ENCODE measurements around the gene NCAPD3.

DNA sequence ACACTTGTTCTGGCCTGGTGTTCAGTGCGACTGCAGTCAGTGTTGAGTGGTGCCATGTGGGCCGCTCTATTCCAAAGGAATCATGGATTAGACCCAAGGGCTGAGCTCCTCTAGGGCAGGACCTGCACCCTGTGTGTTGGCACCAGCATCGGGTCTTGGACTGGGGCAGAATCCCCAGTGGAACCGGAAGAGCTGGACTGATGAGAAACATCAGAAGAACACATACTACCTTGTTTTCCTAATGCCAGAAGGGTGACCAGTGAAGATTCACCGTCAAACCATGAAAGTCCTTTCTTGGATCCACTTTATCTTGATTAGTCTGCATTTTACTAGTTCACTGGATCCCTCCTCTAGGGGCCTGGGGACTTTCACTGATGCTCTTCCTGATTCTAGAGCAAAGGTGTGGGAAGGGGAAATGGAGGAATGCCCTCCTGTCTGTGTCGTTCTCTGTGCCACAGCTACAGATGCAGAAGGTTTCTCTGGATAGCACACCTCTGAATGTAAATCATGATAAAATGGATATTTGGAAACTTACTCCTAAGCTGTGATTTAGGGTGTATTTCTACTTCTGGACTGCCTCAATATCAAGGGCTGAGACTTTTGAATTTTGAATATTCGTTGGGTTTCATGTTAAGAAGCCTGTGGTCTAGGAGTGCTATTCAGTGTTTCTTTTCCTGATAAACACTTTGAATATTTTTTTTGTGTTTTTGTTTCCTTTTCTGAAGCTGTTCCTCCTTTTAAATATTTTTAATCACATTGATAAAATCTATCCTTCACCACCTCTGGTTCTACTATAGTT, 41.4 kb upstream of the NCAPD3 start:
- TF ChIP-seq, protein P1, sequence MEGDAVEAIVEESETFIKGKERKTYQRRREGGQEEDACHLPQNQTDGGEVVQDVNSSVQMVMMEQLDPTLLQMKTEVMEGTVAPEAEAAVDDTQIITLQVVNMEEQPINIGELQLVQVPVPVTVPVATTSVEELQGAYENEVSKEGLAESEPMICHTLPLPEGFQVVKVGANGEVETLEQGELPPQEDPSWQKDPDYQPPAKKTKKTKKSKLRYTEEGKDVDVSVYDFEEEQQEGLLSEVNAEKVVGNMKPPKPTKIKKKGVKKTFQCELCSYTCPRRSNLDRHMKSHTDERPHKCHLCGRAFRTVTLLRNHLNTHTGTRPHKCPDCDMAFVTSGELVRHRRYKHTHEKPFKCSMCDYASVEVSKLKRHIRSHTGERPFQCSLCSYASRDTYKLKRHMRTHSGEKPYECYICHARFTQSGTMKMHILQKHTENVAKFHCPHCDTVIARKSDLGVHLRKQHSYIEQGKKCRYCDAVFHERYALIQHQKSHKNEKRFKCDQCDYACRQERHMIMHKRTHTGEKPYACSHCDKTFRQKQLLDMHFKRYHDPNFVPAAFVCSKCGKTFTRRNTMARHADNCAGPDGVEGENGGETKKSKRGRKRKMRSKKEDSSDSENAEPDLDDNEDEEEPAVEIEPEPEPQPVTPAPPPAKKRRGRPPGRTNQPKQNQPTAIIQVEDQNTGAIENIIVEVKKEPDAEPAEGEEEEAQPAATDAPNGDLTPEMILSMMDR (IDR thresholded peaks at IDR 0.05): no peak
- TF ChIP-seq EZH2 (IDR thresholded peaks at IDR 0.05; ENCODE audit: borderline replicate concordance, insufficient read depth, low read depth, low read length, poor library complexity, severe bottlenecking): no peak
